NT2/D1 (cell line): Measurements from ENCODE around the gene MGAT4A.

Experiments
- SUZ12 ChIP-seq: IDR thresholded peaks from 2 replicates; pipeline ENCODE4 v1.6.1; 2011; ENCODE audit not compliant: insufficient read length, insufficient read depth; ENCODE audit errors: extremely low read depth
- ZNF274 ChIP-seq: IDR thresholded peaks from 2 replicates; pipeline ENCODE4 v1.6.1; 2011; ENCODE audit warnings: mild to moderate bottlenecking, low read depth, low read length

DNA sequence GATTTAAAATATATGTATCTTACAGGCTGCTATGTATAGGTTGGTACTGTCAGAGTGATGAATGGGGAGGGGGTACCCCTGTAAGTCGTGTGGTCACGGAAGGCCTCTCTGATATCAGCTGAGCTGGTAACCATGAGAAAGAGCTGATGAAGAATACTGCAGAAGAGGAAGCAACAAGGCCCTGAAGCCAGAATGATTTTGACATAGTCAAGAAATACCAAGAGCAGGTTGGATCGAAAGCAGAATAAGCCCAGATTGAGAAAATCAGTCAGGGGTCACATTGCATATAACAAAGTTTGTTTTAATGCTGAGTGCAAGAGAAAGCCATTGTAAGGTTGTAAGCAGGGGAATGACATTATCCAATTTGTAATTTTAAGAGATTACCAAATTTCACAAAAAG is 65.3 kb downstream of the MGAT4A start:
- no peak for TF ChIP-seq ZNF274
- TF ChIP-seq SUZ12: no peak
